ENCODE results near the gene ZSWIM3. TPM values are rescaled to one million over a fixed set of nuclear protein-coding genes. Genes with fewer than 3 reads are reported as not detected.
"Not testable (repeated sequence)": the region's sequence is repeated elsewhere in the genome, so short reads cannot be mapped to it uniquely, and the experiment has no call there.

ZSWIM3 gene
- total RNA-seq, 1 donor from 2014 or later: 6.4 TPM

GRCh38 chr20:45888681-45889080, 31.3 kb downstream of the ZSWIM3 start:
- intact Hi-C loops (cut with micrococcal nuclease): no loop called here

GRCh38 chr20:45890077-45890984, 32.9 kb downstream of the ZSWIM3 start:
- intact Hi-C loops (cut with micrococcal nuclease): loop anchor here (1.0 to 2.0 kb wide), 4 partner anchors 21 to 80 kb away; partner anchors contain the start of genes ACOT8, UBE2C and ZSWIM3

GRCh38 chr20:45890985-45891983, 33.9 kb downstream of the ZSWIM3 start, which contains the start of the genes CTSA and NEURL2:
TSS of gene CTSA (plus strand) at chr20:45891335. CDS start at chr20:45891569, 234 bp downstream.
TSS of gene NEURL2 (minus strand) at chr20:45891208. CDS start at chr20:45890991, 217 bp downstream.
- intact Hi-C loops (cut with micrococcal nuclease): loop anchor here (1.0 to 2.0 kb wide), 6 partner anchors 10 to 80 kb away; partner anchors contain the start of genes ACOT8, PCIF1, UBE2C and ZSWIM1

GRCh38 chr20:45892049-45892825, 34.8 kb downstream of the ZSWIM3 start:
- intact Hi-C loops (cut with micrococcal nuclease): no loop called here

- intact Hi-C loops (cut with micrococcal nuclease): no loop called here
Observed at GRCh38 chr20:45892828-45893500, 35.5 kb downstream of the ZSWIM3 start.

GRCh38 chr20:45893831-45894230, 36.4 kb downstream of the ZSWIM3 start:
- intact Hi-C loops (cut with micrococcal nuclease): no loop called here

GRCh38 chr20:45894797-45895196, 37.4 kb downstream of the ZSWIM3 start:
- intact Hi-C loops (cut with micrococcal nuclease): no loop called here

GRCh38 chr20:45896641-45897161, 39.3 kb downstream of the ZSWIM3 start:
- intact Hi-C loops (cut with micrococcal nuclease): no loop called here

- intact Hi-C loops (cut with micrococcal nuclease): no loop called here
Observed at GRCh38 chr20:45897289-45897688, 39.9 kb downstream of the ZSWIM3 start.

- intact Hi-C loops (cut with micrococcal nuclease): no loop called here
Observed at GRCh38 chr20:45897692-45898091, 40.3 kb downstream of the ZSWIM3 start.

GRCh38 chr20:45898285-45898684, 40.9 kb downstream of the ZSWIM3 start:
- intact Hi-C loops (cut with micrococcal nuclease): no loop called here

- intact Hi-C loops (cut with micrococcal nuclease): no loop called here
Observed at GRCh38 chr20:45899046-45899835, 41.8 kb downstream of the ZSWIM3 start.

GRCh38 chr20:45901332-45901731, 43.9 kb downstream of the ZSWIM3 start:
- intact Hi-C loops (cut with micrococcal nuclease): not testable (repeated sequence)

GRCh38 chr20:45902199-45902701, 44.8 kb downstream of the ZSWIM3 start:
- intact Hi-C loops (cut with micrococcal nuclease): no loop called here

GRCh38 chr20:45904583-45905504, 47.4 kb downstream of the ZSWIM3 start:
- intact Hi-C loops (cut with micrococcal nuclease): no loop called here

- intact Hi-C loops (cut with micrococcal nuclease): no loop called here
Observed at GRCh38 chr20:45905505-45906079, 48.2 kb downstream of the ZSWIM3 start.

- intact Hi-C loops (cut with micrococcal nuclease): no loop called here
Observed at GRCh38 chr20:45907219-45907948, 50.0 kb downstream of the ZSWIM3 start.
